Measurements from ENCODE around the gene MYO15A. TPM values are rescaled to one million over a fixed set of nuclear protein-coding genes. Genes with fewer than 3 reads are reported as not detected.
A peak's percentile ranks its signal among the peaks of the same experiment; 100 is the strongest.

MYO15A gene
- total RNA-seq, 2 experiments from 2014 or later, result 0.76 to 1.1 TPM

DNA sequence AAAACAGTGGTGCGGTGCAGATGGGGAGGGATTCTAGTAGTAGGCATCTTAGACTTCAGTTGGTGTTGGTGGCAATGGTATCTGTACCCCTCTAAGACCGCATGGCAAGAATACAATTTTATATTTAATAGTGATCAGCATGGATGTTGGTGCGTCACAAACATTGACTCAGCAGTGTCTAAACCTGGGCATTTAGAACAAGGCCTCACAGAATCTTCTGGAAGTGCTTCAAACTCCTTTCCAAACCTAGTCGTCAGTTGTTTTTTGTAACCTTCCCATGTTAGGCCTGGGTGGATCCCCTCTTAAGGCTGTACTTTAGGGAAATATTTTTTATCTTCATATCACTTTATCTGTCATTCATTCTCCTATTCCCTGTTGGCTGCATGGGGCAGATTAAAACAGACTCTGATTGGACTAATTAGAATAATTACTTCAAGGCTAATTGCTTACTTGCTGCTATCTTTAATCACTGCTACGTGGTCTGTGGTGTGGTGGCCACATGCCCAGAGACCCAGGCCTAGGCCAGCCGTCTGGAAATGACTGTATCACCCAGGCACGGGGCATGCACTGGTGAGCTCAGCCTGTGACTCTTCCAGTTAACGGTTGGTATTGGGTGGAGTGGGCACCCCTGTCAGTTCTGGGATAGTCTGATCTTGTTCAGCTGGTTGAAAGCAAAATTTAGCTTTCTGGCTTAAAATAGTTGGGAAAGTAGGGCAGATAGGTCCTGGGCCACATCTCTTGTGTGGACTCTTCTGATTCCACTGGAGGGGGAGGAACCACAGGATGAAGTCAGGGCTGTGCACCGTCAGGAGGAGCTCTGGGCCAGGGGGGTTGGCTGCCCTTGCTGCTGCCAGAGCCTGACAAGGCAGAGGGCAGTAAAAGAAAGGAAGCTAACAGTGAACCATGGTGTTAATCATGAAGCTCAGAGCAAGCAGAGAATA, 79.5 kb downstream of the MYO15A start:
- H3K9me3 Mint-ChIP-seq, result no peaks in the 10 kb centered on the region
- POLR2A ChIA-PET, result interaction anchor here (0.7 to 0.9 kb wide), 2 partner anchors 35 to 56 kb away, joined by 3 read pairs; no protein-coding TSS in a partner anchor

GRCh38 chr17:18190628-18191235, 82.2 kb downstream of the MYO15A start:
- intact Hi-C loops (cut with micrococcal nuclease), result no loop called here
- no peak for TF ChIP-seq CTCF (IDR thresholded peaks at IDR 0.05)
- Mint-ChIP-seq H3K36me3 (ENCODE audit: low read depth) (peaks cover 65% of the 10 kb centered on the region), H3K4me3 (no peak overlapping the region), H3K4me1 (ENCODE audit: low read depth) (peaks cover 75% of the 10 kb centered on the region), H3K27me3 (no peaks in the 10 kb centered on the region), H3K9me3 (no peaks in the 10 kb centered on the region), H3K27ac (peak overlapping the region; percentile 16)
- ATAC-seq (no peak), DNase-seq (no peak)
- CTCF ChIA-PET, result interaction anchor here (0.9 to 7.3 kb wide), 6 partner anchors 9 to 58 kb away, joined by 3 to 43 read pairs (median 7); no protein-coding TSS in a partner anchor
- POLR2A ChIA-PET, result interaction anchor here (1.0 kb wide), 1 partner anchor 70 kb away, joined by 3 read pairs; the partner anchor contains the start of gene MIEF2

More for the DNA sequence above, 79.5 kb downstream of the MYO15A start:
- Mint-ChIP-seq H3K4me1 (ENCODE audit: low read depth) (peaks cover 58% of the 10 kb centered on the region), H3K4me3 (peak overlapping the region; percentile 96), H3K27me3 (no peaks in the 10 kb centered on the region), H3K36me3 (ENCODE audit: low read depth) (peaks cover 66% of the 10 kb centered on the region), H3K27ac (peak overlapping the region; percentile 91)
- no peak for TF ChIP-seq CTCF (IDR thresholded peaks at IDR 0.05)
- ATAC-seq, result no peak
- CTCF ChIA-PET, result interaction anchor here (0.6 to 7.3 kb wide), 6 partner anchors 8 to 46 kb away, joined by 3 to 43 read pairs (median 4); no protein-coding TSS in a partner anchor
- intact Hi-C loops (cut with micrococcal nuclease), result loop anchor here (2.0 kb wide), 1 partner anchor 47 kb away; no protein-coding TSS in a partner anchor
- peak; percentile 35 for DNase-seq

DNA sequence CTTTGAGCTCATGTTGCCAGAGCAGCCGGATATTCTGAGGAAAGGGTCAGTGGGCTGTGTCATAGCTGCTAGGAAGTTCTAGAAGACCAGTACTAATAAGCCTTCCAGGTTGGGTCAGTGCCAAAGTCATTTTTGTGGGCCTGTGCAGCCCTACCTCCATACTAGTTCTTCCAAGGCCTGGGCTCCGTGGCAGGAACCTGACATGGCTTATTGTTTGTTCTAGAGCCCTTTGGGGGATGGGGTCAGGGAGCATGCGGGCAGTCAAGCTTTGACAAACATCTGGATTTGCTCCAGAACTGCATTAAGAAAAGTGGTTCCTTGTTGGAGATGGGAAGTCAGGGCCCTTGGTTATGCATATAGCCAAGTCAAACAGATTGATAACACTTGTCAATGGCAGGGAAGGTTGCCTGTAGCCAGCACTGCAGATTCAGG, 82.7 kb downstream of the MYO15A start:
- ChIA-PET CTCF (interaction anchor here (0.9 to 7.3 kb wide), 6 partner anchors 12 to 58 kb away, joined by 3 to 43 read pairs (median 6); no protein-coding TSS in a partner anchor), POLR2A (no interaction called here)
- no peak for ATAC-seq
- Mint-ChIP-seq H3K27me3 (no peaks in the 10 kb centered on the region), H3K36me3 (ENCODE audit: low read depth) (peaks cover 63% of the 10 kb centered on the region), H3K4me1 (ENCODE audit: low read depth) (peaks cover 73% of the 10 kb centered on the region), H3K9me3 (no peaks in the 10 kb centered on the region), H3K4me3 (no peak overlapping the region), H3K27ac (no peak overlapping the region)
- intact Hi-C loops (cut with micrococcal nuclease), result no loop called here
- no peak for DNase-seq
- no peak for TF ChIP-seq CTCF (IDR thresholded peaks at IDR 0.05)

- Mint-ChIP-seq H3K9me3 (no peaks in the 10 kb centered on the region), H3K27me3 (no peaks in the 10 kb centered on the region), H3K36me3 (ENCODE audit: low read depth) (peaks cover 61% of the 10 kb centered on the region), H3K4me1 (ENCODE audit: low read depth) (peaks cover 74% of the 10 kb centered on the region), H3K4me3 (no peak overlapping the region), H3K27ac (no peak overlapping the region)
- DNase-seq (peak; percentile 24), ATAC-seq (peak; percentile 38)
- intact Hi-C loops (cut with micrococcal nuclease), result no loop called here
- TF ChIP-seq CTCF (IDR thresholded peaks at IDR 0.05), result no peak
- ChIA-PET CTCF (interaction anchor here (0.9 to 7.3 kb wide), 5 partner anchors 22 to 53 kb away, joined by 3 to 43 read pairs (median 5); no protein-coding TSS in a partner anchor), POLR2A (interaction anchor here (0.6 kb wide), 1 partner anchor 32 kb away, joined by 3 read pairs; no protein-coding TSS in a partner anchor)
Measured at GRCh38 chr17:18191967-18192366, 83.4 kb downstream of the MYO15A start.
